Upper lobe of left lung (tissue), 6 donors: ENCODE results near the gene CSN1S1. TPM values are rescaled to one million over a fixed set of nuclear protein-coding genes. Genes with fewer than 3 reads are reported as not detected.

Experiments
- total RNA-seq, 6 donors: library from RNA; depleted of rRNA in 4 of 6; stranded (reverse); fragments of >200 nt in 4 of 6; gene quantifications; one replicate each; pipeline versions ENCODE4 v1.1.0 to v1.2.1, GENCODE V29; 2016 to 2021
- donor health status: DM: no; HTN: no; CAD: no; lungs with moderate emphysema.
- donor health status: DM: no; HTN: yes; CAD: no; lungs with severe emphysema.

Gene CSN1S1
- total RNA-seq, 6 donors from 2014 or later: not detected

Other genes starting within 250 kb of the CSN1S1 start
- gene SULT1B1, start 170.4 kb upstream of the CSN1S1 start, total RNA-seq: 10 to 100 TPM in 1 of 6 donors, 1 to 10 TPM in 5; 2.1 to 12.9 (median 4.9) TPM
- 1 to 10 TPM in 5 of 6 donors, not detected in 1; 1.2 to 4.3 (median 2.2) TPM for gene SULT1E1, start 70.9 kb upstream of the CSN1S1 start, total RNA-seq
- gene CSN2, start 34.7 kb downstream of the CSN1S1 start, total RNA-seq: not detected
- not detected for gene STATH, start 64.9 kb downstream of the CSN1S1 start, total RNA-seq
- not detected for gene HTN3, start 97.4 kb downstream of the CSN1S1 start, total RNA-seq
- not detected for gene HTN1, start 119.4 kb downstream of the CSN1S1 start, total RNA-seq
- not detected for gene PRR27, start 223.2 kb downstream of the CSN1S1 start, total RNA-seq